ENCODE data around the gene SPACDR. TPM values are rescaled to one million over a fixed set of nuclear protein-coding genes. Genes with fewer than 3 reads are reported as not detected.

Gene SPACDR
- total RNA-seq, 1 experiment from 2014 or later, result not detected

- Mint-ChIP-seq H3K9me3 (no peaks in the 10 kb centered on the region), H3K4me3 (no peak overlapping the region), H3K4me1 (peaks cover 10 to 19% of the 10 kb centered on the region in 2 experiments), H3K27me3 (ENCODE audit: low read depth) (peaks cover 7% of the 10 kb centered on the region), H3K27ac (peak overlapping the region in 1 of 3 experiments; percentile 62; a peak in 1 of 7 replicates), H3K36me3 (ENCODE audit: insufficient read depth in 1 of 3, low read depth in 3 of 3) (peaks cover 0 to 3% (median 0%) of the 10 kb centered on the region in 3 experiments; a peak in 1 of 7 replicates)
- Histone ChIP-seq H3K4me1 (ENCODE audit: insufficient read depth, low read length) (no peaks in the 10 kb centered on the region), H3K23me2 (ENCODE audit: insufficient read length, low read depth, low read length, poor library complexity, severe bottlenecking) (no peaks in the 10 kb centered on the region), H2BK5ac (ENCODE audit: insufficient read length, low read length) (no peak overlapping the region), H3K4ac (ENCODE audit: low read depth, low read length) (no peak overlapping the region), H4K8ac (replicated peaks; ENCODE audit: insufficient read length, low read depth, low read length) (no peak overlapping the region), H3K79me2 (ENCODE audit: insufficient read depth, low read length) (no peaks in the 10 kb centered on the region), H3K18ac (ENCODE audit: insufficient read length, low read depth, low read length) (no peak overlapping the region), H2BK12ac (ENCODE audit: insufficient read length, low read depth, low read length) (no peak overlapping the region), H2BK20ac (ENCODE audit: low read depth, low read length, poor library complexity, severe bottlenecking) (no peak overlapping the region), H3K9ac (ENCODE audit: extremely low read depth, insufficient read length, low read length) (no peak overlapping the region), H3K9me3 (ENCODE audit: control insufficient read depth, low read depth, low read length) (no peaks in the 10 kb centered on the region), H3K14ac (ENCODE audit: insufficient read depth, low read length) (no peak overlapping the region), H3T11ph (ENCODE audit: low read length) (no peak overlapping the region), H2BK15ac (ENCODE audit: low read depth, low read length) (no peak overlapping the region), H3K79me1 (ENCODE audit: insufficient read depth, low read depth, low read length, poor library complexity, severe bottlenecking) (no peaks in the 10 kb centered on the region), H2BK120ac (ENCODE audit: low read depth, low read length, poor library complexity, severe bottlenecking) (no peak overlapping the region), H2AK5ac (ENCODE audit: insufficient read length, low read length) (no peak overlapping the region), H3K56ac (ENCODE audit: insufficient read length, low read depth, low read length) (no peak overlapping the region), H3K27me3 (ENCODE audit: insufficient read depth, low read length) (no peaks in the 10 kb centered on the region), H2AFZ (ENCODE audit: low read length) (no peak overlapping the region), H3K27ac (ENCODE audit: insufficient read length, low read depth, low read length) (no peak overlapping the region), H3K23ac (ENCODE audit: insufficient read length, low read depth, low read length) (no peak overlapping the region), H4K91ac (ENCODE audit: insufficient read length, low read depth, low read length) (no peak overlapping the region), H4K5ac (ENCODE audit: insufficient read length, low read depth, low read length) (no peak overlapping the region), H4K20me1 (ENCODE audit: control insufficient read depth, insufficient read depth, insufficient read length) (peaks cover 4% of the 10 kb centered on the region), H3K4me2 (ENCODE audit: insufficient read depth, insufficient read length, low read length) (no peak overlapping the region)
- no peak for DNase-seq
- TF ChIP-seq CTCF (conservative IDR thresholded peaks at IDR 0.05), result no peak
- WGBS (ENCODE audit: extremely low coverage, insufficient read length, low lambda C conversion rate), result no CpG with 5 or more reads among the region's 22 CpGs
Measured at GRCh38 chr7:100467638-100468373, 3.7 kb upstream of the SPACDR start.

All from H9 (cell line).